A549 treated with DMSO at 1 μM for 4 hours (cell line): ENCODE results near the gene VEGFB. TPM values are rescaled to one million over a fixed set of nuclear protein-coding genes. Genes with fewer than 3 reads are reported as not detected.

ENCODE experiments used
- total RNA-seq: library from RNA; stranded (reverse); fragments of 200-300 nt; extraction: Qiagen RNA extraction; gene quantifications from 5 replicates; pipeline ENCODE4 v1.2.3, GENCODE V29; 2022; ENCODE audit warnings: low read depth

Gene VEGFB, protein sequence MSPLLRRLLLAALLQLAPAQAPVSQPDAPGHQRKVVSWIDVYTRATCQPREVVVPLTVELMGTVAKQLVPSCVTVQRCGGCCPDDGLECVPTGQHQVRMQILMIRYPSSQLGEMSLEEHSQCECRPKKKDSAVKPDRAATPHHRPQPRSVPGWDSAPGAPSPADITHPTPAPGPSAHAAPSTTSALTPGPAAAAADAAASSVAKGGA
- 37.6 to 52.0 TPM (median 50.4 TPM) in 5 replicates for total RNA-seq

DNA sequence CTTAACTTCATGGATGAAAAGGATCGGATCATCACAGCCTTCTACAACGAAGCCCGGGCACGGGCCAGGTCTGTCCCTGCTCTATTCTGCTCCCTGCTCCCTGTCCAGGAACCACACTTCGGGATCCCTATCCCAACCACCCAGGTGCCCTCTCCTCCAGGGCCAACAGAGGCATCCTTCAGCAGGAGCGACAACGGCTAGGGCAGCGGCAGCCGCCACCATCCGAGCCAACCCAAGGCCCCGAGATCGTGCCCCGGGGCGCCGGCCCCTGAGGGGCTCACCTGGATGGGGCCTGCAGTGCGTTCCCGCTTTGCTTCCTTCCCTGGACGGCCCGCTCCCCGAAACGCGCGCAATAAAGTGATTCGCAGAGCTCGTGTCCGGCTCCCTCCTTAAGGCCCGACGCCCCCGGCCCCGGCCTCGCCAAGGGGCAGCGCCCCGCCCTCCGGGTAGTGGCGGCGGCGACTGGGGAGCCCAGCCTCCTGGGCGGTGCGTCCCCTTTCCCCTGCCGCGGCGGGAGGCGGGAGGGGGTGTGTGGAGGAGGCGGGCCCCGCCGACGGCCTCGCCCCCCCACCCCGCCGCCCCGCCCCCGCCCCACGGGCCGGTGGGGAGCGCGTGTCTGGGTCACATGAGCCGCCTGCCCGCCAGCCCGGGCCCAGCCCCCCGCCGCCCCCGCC, at the start of gene VEGFB:
Gene VEGFB (plus strand): TSS at position 672 of the 674 bp plus-strand sequence. CDS start 250 bp downstream, outside the sequence.

DNA sequence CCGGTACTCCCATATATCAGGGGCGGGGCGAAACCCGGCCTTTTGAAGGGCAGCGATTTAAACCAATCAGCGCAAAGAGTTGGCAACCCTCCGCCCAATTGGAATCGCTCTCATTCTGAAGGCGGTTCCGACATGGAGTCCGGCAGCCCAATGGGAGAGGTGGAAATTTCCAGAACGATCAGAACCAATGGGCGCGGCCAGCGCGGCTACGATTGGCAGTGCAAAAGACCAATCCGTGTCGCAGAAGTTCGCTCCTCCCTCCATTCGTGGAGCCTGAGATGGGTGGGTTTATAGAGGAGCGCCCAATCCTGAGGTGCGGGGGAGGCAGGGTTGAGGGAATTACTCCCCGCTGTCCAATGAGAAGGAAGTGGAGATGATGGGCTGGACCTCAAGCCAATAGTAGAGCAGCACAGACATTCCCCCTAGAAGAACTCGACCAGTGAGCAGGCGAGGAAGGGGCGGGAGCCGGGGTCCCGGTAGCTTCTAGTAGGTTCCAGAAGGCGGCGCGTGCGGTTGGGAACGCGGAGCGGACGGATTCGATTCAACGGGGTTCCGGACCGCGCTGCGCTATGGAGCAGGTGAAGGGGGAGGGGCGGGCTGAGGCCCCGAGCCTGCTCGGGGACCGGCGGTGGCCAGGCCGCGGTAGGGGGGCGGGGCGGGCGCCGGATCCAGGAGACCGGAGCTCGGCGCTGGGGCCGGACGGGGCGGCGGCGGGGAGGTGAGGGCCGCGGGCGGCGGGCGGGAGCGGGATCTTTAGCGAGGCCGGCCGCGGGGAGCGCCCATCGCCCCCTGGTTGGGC, 48.5 kb upstream of the VEGFB start, which contains the start of gene STIP1:
Gene STIP1 (plus strand): TSS at position 479 of the 799 bp plus-strand sequence. CDS start 91 bp downstream, at position 570.

DNA sequence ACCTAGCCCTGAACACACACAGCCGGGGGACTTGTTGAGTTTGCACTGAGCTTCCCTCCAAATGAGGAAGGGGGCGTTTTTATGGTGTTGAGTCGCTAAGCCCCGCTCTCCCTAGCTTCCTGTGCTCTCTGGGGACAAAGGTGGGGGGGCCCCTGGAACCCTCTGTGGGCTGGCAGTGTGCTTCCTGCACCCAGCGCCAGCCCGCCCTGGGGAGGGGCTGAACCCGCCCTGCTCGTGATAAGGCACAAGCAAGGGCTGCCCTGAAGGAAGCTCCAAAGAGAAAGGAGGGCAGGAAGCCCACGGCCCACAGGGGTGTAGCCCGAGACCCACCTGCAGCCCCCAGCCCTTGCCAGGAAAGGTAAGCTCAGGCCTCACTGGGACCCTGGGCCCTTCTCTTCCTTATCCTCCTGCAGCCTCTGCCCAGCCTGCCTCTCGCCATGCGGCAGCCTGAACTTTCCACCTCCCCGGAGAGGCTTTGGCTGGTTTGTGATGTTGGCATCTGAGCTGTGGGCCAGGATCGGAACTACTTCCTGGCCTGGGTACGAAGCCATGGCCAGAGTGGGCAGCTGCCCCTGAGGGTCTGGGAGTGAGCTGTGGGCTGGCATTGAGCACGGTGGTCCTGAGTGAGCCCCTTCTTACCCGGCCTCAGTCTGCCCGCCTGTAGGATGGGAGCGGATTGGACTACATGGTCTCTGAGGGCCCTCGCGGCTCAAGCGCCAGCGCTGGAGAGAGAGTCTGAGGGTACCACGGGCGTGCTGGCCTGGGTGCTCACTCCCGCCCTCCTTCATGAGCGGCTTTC, 27.7 kb upstream of the VEGFB start, which contains the start of gene FERMT3:
Gene FERMT3 (plus strand): TSS at position 265 of the 799 bp plus-strand sequence. CDS start 644 bp downstream, outside the sequence.

DNA sequence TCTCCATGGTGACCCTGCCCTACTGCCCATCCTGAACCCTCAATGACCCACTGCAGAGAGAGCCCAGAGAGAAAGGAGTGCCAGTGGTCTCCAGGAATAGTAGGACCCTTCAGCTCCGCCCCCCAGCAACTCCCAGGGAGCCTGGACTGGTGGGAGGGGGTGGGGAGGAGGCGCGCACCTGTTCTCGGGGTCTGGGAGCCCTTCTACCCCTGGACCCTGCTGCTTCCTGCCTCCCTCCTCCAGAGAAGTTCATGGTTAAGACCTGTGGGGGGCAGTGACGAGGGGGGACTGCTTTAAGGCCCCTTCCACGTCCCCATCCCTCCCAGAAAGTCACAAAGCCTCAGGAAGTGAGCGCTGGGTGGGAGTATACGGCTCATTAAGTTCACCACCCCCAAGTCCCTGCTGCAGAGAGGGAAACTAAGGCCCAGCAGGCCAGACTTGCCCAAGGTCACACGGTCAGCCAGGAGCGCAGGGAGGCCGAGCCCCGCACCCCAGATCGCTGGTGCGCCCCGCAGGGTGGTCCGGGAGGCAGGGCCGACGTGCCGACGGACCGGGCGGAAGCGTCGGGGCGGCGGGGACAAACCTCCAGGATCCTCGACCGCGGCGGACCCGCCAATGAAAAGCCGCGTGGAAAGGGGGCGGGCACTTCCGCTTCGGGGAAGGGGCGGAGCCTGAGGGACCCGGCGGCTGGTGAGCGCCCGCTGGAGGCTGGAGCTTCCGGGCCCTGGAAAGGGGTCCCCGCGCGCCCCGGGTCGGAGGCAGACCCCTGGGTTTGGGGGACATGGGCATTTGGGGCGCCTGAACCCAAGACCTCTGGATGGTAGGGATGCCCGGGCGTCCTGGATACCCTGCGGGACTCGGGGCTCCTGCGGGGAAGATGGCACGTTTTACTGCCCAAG, 8.5 kb upstream of the VEGFB start, which contains the start of the genes NUDT22 and TRPT1:
Gene NUDT22 (plus strand): TSS at position 667 of the 899 bp plus-strand sequence. CDS start 379 bp downstream, outside the sequence.
Gene TRPT1 (minus strand): TSS at position 579 of the 899 bp plus-strand sequence. CDS start 326 bp downstream, at position 253.

DNA sequence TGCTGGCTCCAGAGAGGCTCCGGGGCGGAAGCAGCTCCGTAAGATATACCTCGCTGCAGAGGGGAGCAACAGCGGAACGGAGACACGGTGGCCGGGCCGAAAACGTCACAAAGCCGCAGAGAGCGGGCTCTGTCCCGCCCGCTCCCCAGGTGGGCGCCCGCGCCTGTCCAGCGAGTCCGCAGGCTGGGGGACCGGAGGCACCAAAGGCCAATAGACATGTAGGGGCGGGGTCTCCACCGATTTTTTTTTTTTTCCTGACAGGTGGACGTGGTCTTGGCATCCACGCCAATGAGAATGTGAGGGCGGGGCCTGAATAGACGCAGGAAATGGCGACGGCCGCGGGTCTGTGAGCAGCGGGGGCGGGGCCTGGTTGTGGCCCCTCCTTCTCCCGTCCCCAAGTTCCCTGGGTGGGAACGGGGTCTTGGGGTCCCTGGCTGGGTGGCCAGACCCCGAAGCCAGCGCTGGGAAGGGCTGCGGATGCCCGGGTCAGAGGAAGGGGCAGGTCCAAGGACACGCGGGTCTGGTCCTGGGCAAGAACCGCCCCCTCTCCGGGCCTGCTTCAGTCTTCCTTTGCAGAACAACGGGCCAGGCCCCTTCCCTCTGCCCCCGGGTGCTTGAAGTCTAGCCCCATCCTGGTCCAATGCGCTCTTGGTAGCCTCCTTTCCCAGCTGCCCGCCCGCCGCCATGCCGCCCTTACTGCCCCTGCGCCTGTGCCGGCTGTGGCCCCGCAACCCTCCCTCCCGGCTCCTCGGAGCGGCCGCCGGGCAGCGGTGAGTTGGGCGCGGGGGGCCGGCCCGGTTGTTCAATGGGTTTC, 4.0 kb upstream of the VEGFB start, which contains the start of gene DNAJC4:
Gene DNAJC4 (plus strand): TSS at position 378 of the 814 bp plus-strand sequence. CDS start 307 bp downstream, at position 685.

DNA sequence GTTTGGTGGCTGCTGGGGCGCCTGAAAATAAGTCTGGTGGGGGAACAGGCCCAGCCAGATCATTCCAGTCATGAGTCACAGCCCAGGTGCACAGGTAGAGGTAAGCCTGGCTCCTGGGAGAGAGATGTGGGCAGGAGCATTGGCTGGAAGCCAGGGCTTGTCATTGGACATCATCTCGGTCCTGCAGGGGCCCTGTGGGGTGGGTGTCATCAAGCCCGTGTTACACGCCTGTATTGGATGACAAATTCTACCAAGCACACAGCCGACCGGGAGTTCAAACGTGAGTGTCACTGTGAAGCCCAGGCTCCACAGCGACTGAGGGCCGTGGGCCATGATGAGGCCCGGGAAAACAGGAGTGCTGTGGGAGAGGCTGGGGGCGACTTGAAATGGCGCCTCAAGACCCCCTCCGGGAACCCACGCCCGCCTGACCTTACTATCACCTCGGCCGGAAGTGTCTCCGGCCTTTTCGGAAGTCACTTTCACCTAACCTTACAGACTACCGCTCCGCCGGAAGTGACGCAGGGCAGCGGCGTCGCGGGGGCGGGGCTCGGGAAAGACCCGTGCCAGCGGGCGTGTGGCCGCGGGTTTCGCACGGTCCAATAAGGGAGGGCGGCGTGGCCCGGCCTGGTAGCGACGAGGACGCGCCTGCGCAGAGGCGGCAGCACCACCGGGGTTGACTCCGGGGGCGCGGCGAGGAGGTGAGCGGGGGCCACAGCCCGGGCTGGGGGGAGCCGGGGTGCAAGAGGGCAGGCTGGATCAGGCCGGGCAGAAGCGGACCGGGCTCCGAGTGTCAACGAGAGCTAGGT, 6.3 kb downstream of the VEGFB start, which contains the start of gene FKBP2:
Gene FKBP2 (plus strand): TSS at position 661 of the 806 bp plus-strand sequence. CDS start 1,293 bp downstream, outside the sequence.

DNA sequence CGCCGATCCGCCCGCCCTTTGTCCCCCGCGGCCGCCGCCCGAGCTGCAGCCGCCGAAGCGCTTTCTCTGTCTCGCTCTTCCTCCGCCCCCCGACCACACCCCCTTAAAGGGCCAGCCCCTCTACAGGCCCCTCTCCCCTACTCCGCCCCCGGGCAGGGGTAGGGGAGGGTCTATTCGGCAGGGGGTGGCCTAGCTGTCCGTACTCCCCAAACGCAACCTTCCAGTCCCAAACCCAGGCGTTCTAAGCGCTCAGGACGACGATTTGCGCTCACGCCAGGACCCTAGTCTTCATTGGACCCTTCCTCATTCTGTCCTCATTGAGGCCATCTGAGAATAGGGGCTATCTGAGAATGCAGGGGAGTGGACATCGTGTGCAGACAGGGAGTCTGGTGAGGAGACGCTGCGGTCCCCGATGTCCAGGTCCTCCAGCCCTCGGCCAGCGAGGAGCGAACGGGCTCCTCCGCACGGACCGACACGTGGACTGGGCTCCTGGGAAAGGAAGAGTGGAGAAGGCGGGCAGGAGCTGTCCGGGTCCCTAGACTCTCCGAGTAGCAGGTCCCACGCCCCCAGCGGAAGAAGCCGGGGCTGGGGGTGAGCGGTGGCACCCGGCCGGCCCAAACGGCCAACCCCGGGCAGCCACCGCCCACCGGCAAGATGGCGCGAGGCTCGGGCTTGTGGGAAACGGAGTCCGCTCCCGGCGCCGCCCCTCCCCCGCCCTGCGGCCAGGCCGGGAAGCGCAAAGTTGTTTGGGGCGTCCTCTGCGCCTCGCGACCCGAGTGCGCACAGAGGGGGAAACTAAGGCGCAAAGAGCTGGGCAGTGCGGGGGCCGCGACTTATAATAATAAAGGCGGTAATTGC, 12.7 kb downstream of the VEGFB start, which contains the start of gene PPP1R14B:
Gene PPP1R14B (minus strand): TSS at position 73 of the 858 bp plus-strand sequence. CDS start 270 bp downstream, outside the sequence.

DNA sequence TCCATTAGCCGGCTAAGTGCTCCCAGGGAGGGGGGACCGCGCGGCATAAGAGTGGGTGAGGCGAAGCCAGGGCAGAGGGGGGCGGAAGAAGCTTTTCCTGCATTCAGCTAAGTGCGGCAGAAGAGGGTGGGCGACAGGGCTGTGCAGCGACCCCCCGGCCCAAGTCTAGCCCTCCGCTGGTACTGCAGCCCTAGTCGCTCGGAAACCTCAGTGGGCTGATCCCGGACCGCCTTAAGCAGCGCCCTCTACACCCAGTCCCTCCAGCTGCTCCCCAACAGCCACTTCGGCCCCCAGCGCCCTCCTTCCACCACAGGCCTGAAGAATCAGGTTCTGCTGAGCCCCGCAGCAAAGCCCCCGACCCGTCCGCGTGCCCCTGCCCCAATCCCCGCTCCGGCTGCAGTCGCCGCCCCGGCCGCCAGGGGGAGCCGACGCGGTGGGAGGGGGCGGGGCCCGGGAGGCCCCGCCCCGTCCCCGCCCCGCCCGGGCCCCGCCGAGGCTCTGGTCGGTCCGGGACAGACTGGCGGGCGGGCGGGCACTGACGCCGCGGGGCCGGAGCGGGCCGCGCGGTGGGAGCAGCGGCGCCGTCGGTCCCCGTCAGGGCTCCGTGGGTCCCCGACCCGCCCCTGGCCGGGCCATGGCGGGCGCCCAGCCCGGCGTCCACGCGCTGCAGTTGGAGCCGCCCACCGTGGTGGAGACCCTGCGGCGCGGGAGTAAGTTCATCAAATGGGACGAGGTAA, 16.8 kb downstream of the VEGFB start, which contains the start of gene PLCB3:
Gene PLCB3 (plus strand): TSS at position 515 of the 737 bp plus-strand sequence. CDS start 120 bp downstream, at position 635.

DNA sequence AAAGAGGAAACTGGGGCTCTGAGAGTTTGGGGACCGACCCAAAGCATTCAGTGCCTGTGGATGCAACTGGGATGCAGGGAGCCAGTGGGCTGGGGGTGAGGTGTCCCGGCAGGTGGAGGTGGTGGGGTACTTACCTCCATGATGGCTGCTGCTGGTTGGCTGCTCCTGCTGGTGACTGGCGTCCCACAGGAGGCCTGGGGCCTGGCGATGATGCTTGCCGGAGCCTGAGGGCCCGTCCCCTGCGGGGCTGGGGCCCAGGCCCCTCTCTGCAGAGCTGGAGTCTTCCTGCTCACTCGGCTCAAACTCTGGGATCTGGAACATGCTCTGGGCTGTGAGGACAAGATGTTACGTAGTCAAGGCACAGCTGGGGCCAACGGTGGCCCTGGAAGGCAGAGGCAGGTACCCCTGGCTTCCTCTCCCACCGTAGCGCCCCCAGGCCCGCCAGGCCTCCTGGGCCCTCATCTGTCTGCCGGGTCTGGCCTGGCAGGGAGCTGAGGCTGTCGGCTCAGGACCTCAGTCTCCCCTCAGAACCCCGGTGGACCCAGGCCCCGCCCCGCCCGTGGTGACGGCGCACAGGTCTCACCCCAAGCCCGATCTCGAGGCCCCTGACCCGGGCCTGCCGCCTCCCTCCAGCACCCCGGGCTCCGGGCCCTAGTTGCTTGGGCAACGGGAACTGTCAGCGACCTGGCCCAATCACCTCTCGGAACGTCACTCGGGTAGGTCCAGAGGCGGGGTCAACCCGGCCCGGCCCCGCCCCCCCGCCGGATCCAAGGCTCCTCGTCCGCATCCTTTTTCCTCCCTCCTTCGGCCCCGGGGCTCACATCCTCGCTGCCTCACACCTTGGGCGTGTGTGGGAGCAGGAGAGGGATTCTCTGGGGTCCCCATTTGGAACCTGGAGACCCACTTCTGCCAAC, 49.9 kb downstream of the VEGFB start, which contains the start of gene BAD:
Gene BAD (minus strand): TSS at position 618 of the 914 bp plus-strand sequence. CDS start 297 bp downstream, at position 321.

DNA sequence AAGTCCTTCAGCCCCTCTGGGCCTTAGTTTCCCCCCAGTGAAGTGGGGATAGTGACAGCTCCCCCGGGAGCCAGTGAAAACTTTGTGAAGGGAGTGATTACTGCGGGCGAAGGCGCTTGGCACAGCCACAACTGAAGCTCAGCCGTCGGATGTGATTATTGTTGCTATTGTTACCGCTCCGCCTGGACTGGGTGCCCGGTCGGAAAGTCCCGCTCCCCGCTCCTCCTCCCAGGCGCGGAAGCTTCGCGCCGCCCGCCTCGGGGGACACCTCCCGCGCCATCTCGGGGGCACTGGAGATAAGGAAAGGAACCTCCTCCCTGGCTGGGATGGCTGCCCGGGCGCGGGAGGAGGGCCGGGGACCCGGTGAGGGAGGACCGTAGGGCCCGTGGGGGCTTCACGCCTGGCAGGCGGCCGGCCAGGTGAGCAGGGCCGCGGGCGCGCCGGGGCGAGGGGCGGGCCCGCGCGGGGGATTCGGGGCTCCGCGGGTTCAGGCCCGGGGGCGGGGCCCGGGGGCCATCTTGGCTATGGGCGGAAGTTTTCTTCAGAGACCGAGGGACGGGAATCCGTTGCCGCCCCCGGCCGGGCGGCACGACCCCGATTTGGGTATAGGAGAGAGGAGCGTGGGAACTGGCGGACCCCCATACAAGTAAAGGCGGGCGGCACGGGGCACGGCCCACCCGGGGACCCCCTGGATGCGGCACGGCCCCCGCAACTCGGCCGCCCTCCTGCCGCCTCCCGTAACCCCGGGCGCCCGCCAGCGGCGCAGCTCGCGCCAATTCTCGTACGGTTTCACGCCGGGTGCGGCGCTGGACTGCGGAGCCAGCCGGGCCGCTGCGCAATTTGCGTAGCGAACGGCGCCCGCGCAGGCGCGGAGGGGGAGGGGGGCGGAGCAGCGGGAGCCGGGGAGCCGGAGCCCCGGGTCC, 50.8 kb downstream of the VEGFB start, which contains the start of gene GPR137:
Gene GPR137 (plus strand): TSS at position 887 of the 923 bp plus-strand sequence. CDS start 677 bp downstream, outside the sequence.

